A549 treated with Mapracorat at 1 μM for 4 hours (cell line): ENCODE results near the gene ZBED3. TPM values are rescaled to one million over a fixed set of nuclear protein-coding genes. Genes with fewer than 3 reads are reported as not detected.

ENCODE experiments used
- total RNA-seq: library from RNA; stranded (reverse); fragments of 200-300 nt; extraction: Qiagen RNA extraction; gene quantifications from 5 replicates; pipeline ENCODE4 v1.2.3, GENCODE V29; 2022

Gene ZBED3
- total RNA-seq, result 3.4 to 4.8 TPM (median 3.9 TPM) in 5 replicates

GRCh38 chr5:77086689-77087483 lies at the start of gene ZBED3:
TSS of gene ZBED3 (minus strand) at chr5:77087285. CDS start at chr5:77077878, 9,407 bp downstream.

GRCh38 chr5:77030097-77031071 lies 56.7 kb downstream of the ZBED3 start, which contains the start of gene AGGF1:
TSS of gene AGGF1 (plus strand) at chr5:77030404. CDS start at chr5:77030767, 363 bp downstream.

Other genes with a start within 250 kb of the ZBED3 start
- gene S100Z, start 237.3 kb downstream of the ZBED3 start, total RNA-seq, result not detected in 5 replicates
- 0.13 TPM in 1 of 5 replicates, not detected in the others for gene CRHBP, start 134.2 kb downstream of the ZBED3 start, total RNA-seq
- 11.7 to 15.0 TPM (median 12.5 TPM) in 5 replicates for gene AGGF1, start 56.9 kb downstream of the ZBED3 start, total RNA-seq
- gene PDE8B, start 123.4 kb upstream of the ZBED3 start, total RNA-seq, result 1.4 to 1.7 TPM (median 1.7 TPM) in 5 replicates